Ovary (tissue), 3 donors: Measurements from ENCODE around the gene DOCK10.

Experiments
- EP300 ChIP-seq: sonication (generic); formaldehyde crosslinking; IDR thresholded peaks from one replicate; pipeline ENCODE4 v1.6.1; 2017; ENCODE audit warnings: antibody characterized with exemption
- POLR2A ChIP-seq: fragments of 450-650 bp; IDR thresholded peaks from one replicate; pipeline ENCODE4 v1.6.1; 2017; ENCODE audit warnings: antibody characterized with exemption, mild to moderate bottlenecking, moderate library complexity
- TF ChIP-seq, protein P1 (sequence below), 3 donors: fragments of 450-650 bp in 2 of 3; fragments of 200-600 bp in 1 of 3; IDR thresholded peaks; one replicate each; pipeline versions ENCODE4 v1.5.1 to v1.8.0; 2016 to 2022; ENCODE audit warnings: antibody characterized with exemption in 3 of 3, mild to moderate bottlenecking in 1 of 3
- donor health status: DM: no; HTN: no; CAD: no.

DNA sequence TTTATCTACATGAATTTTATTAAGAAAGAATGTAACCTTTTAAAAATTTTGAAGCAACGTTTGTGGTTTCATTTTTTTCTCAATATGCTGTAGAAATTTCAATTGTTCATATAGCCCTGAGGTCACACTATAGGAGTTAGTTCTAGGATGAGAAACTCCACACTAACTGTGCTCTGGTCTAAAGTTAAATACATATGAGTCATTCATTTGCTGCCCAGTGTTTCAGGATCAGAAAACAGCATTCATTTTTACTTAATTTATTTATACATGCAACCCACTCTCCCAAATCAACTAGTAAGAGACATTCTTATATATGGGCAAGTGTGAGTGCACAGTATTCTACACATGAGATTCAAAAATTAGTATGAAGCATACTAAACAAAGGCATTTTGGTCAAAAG, 137.9 kb downstream of the DOCK10 start:
- no peak for TF ChIP-seq POLR2A
- TF ChIP-seq, protein P1, sequence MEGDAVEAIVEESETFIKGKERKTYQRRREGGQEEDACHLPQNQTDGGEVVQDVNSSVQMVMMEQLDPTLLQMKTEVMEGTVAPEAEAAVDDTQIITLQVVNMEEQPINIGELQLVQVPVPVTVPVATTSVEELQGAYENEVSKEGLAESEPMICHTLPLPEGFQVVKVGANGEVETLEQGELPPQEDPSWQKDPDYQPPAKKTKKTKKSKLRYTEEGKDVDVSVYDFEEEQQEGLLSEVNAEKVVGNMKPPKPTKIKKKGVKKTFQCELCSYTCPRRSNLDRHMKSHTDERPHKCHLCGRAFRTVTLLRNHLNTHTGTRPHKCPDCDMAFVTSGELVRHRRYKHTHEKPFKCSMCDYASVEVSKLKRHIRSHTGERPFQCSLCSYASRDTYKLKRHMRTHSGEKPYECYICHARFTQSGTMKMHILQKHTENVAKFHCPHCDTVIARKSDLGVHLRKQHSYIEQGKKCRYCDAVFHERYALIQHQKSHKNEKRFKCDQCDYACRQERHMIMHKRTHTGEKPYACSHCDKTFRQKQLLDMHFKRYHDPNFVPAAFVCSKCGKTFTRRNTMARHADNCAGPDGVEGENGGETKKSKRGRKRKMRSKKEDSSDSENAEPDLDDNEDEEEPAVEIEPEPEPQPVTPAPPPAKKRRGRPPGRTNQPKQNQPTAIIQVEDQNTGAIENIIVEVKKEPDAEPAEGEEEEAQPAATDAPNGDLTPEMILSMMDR (IDR thresholded peaks at IDR 0.05), result no peak
- no peak for TF ChIP-seq EP300
